Iris pigment epithelial cell (primary cell): ENCODE data around the gene STUM.
"Not testable (repeated sequence)": the region's sequence is repeated elsewhere in the genome, so short reads cannot be mapped to it uniquely, and the experiment has no call there.

Experiments
- DNase-seq: peaks from one replicate; pipeline ENCODE4 v3.0.0-alpha.2; 2011; ENCODE audit warnings: low read depth

STUM gene

GRCh38 chr1:226604560-226605317, 56.2 kb downstream of the STUM start:
- no peak for DNase-seq

GRCh38 chr1:226605318-226605950, 56.9 kb downstream of the STUM start:
- no peak for DNase-seq

GRCh38 chr1:226606311-226607267, 58.0 kb downstream of the STUM start:
- peak; percentile 20 for DNase-seq

GRCh38 chr1:226607268-226607660, 58.7 kb downstream of the STUM start:
- DNase-seq: no peak

- no peak for DNase-seq
Observed at GRCh38 chr1:226607821-226608220, 59.3 kb downstream of the STUM start.

GRCh38 chr1:226608699-226609505, 60.3 kb downstream of the STUM start:
- DNase-seq: peak; percentile 65

- DNase-seq: no peak
Observed at GRCh38 chr1:226609836-226610455, 61.4 kb downstream of the STUM start.

GRCh38 chr1:226610671-226611070, 62.1 kb downstream of the STUM start:
- no peak for DNase-seq

GRCh38 chr1:226611301-226611700, 62.7 kb downstream of the STUM start:
- DNase-seq: no peak

GRCh38 chr1:226611980-226612379, 63.4 kb downstream of the STUM start:
- DNase-seq: not testable (repeated sequence)

GRCh38 chr1:226615876-226616275, 67.3 kb downstream of the STUM start:
- no peak for DNase-seq

GRCh38 chr1:226616636-226617035, 68.1 kb downstream of the STUM start:
- no peak for DNase-seq

- DNase-seq: no peak
Observed at GRCh38 chr1:226617109-226617508, 68.5 kb downstream of the STUM start.

GRCh38 chr1:226617719-226618118, 69.2 kb downstream of the STUM start:
- DNase-seq: not testable (repeated sequence)

- no peak for DNase-seq
Observed at GRCh38 chr1:226618380-226618779, 69.8 kb downstream of the STUM start.

GRCh38 chr1:226619031-226619430, 70.5 kb downstream of the STUM start:
- no peak for DNase-seq

GRCh38 chr1:226622012-226622411, 73.4 kb downstream of the STUM start:
- DNase-seq: no peak

- peak; percentile 30 for DNase-seq
Observed at GRCh38 chr1:226624526-226624925, 76.0 kb downstream of the STUM start.

GRCh38 chr1:226625326-226625725, 76.8 kb downstream of the STUM start:
- DNase-seq: no peak

- DNase-seq: no peak
Observed at GRCh38 chr1:226625832-226626576, 77.4 kb downstream of the STUM start.

GRCh38 chr1:226626577-226626956, 78.0 kb downstream of the STUM start:
- DNase-seq: peak; percentile 68
